Upper lobe of left lung (tissue), 6 donors: Measurements from ENCODE around the gene CGGBP1. TPM values are rescaled to one million over a fixed set of nuclear protein-coding genes. Genes with fewer than 3 reads are reported as not detected.

Experiments
- ATAC-seq, 2 donors: fragments of 200-7000 bp; cut with Tn5 transposase; one replicate each; pipeline ENCODE4 v1.9.1; 2022; ENCODE audit warnings: mild to moderate bottlenecking in 2 of 2, moderate library complexity in 2 of 2; ENCODE audit not compliant: low FRiP score in 2 of 2
- DNase-seq, 2 donors: peaks; one replicate each; pipeline ENCODE4 v3.0.0-alpha.2; 2019 to 2020
- H3K27ac ChIP-seq, 4 donors: fragments of 200-600 bp; sonication (generic); one replicate each; pipeline ENCODE4 v1.5.1; 2016 to 2019
- H3K27me3 ChIP-seq, 4 donors: fragments of 200-600 bp; sonication (generic); one replicate each; pipeline ENCODE4 v1.5.1; 2017 to 2019
- H3K36me3 ChIP-seq, 4 donors: fragments of 200-600 bp; sonication (generic); one replicate each; pipeline ENCODE4 v1.5.1; 2016 to 2019
- H3K4me1 ChIP-seq, 4 donors: fragments of 200-600 bp; sonication (generic); one replicate each; pipeline ENCODE4 v1.5.1; 2018 to 2019
- H3K4me3 ChIP-seq, 4 donors: fragments of 200-600 bp; sonication (generic); one replicate each; pipeline ENCODE4 v1.5.1; 2017 to 2019; ENCODE audit warnings: mild to moderate bottlenecking in 2 of 4, moderate library complexity in 1 of 4
- H3K9me3 ChIP-seq, 4 donors: fragments of 200-600 bp; sonication (generic); one replicate each; pipeline ENCODE4 v1.5.1; 2018 to 2019
- CTCF ChIP-seq, 6 experiments: fragments of 450-650 bp in 4 of 6; fragments of 200-600 bp in 2 of 6; sonication (generic) in 2 of 6; IDR thresholded peaks; one replicate each; pipeline ENCODE4 v1.5.1; 2016 to 2019; ENCODE audit warnings: antibody characterized with exemption in 6 of 6
- EP300 ChIP-seq, 4 donors: sonication (generic); formaldehyde crosslinking; IDR thresholded peaks; one replicate each; pipeline ENCODE4 v1.5.1; 2017; ENCODE audit warnings: antibody characterized with exemption in 4 of 4, control low read depth in 2 of 4
- POLR2A ChIP-seq, 4 donors: fragments of 450-650 bp; IDR thresholded peaks; one replicate each; pipeline ENCODE4 v1.5.1; 2016 to 2017; ENCODE audit warnings: antibody characterized with exemption in 4 of 4, mild to moderate bottlenecking in 2 of 4
- POLR2AphosphoS5 ChIP-seq, 2 donors: sonication (generic); formaldehyde crosslinking; IDR thresholded peaks; one replicate each; pipeline ENCODE4 v1.5.1; 2017; ENCODE audit warnings: antibody characterized with exemption in 2 of 2
- WGBS, 2 donors: methylation state at CpG; one replicate each; pipeline ENCODE4 v1.1.5; 2017 to 2018; 5-methylcytosine and 5-hydroxymethylcytosine counted together
- total RNA-seq, 6 donors: library from RNA; depleted of rRNA in 4 of 6; stranded (reverse); fragments of >200 nt in 4 of 6; gene quantifications; one replicate each; pipeline versions ENCODE4 v1.1.0 to v1.2.1, GENCODE V29; 2016 to 2021
- donor health status: DM: no; HTN: no; CAD: no; lungs with moderate emphysema.
- donor health status: DM: no; HTN: yes; CAD: no; lungs with severe emphysema.

Gene CGGBP1
- total RNA-seq, 6 donors from 2014 or later, result 41.7 to 114 (median 60.8) TPM

DNA sequence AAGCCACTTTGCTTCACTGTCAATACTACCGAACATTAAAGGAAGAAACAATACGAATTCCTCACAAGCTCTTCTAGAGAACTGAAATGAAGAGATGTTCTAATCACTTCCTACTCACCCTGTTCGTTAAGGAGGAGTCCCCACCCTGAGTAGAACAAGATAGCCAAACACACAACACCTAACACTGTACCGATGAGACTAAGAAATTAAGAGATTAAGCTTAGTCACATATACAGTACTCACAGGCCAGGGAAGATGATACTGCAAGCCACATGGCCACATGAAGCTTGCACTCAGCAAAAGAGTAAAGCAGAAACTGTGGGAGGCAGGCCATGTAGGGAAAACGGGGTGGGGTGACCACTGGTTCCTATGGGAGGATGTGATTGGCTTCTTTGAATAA lies 48.0 kb downstream of the CGGBP1 start:
- H3K4me3 ChIP-seq, result no peak overlapping the region
- H3K4me1 ChIP-seq, result no peaks in the 10 kb centered on the region
- ATAC-seq (no peak), DNase-seq (no peak)
- TF ChIP-seq POLR2A (IDR thresholded peaks at IDR 0.05), result no peak
- no peak for TF ChIP-seq POLR2AphosphoS5 (IDR thresholded peaks at IDR 0.05)
- no peak for TF ChIP-seq CTCF (IDR thresholded peaks at IDR 0.05)
- H3K27me3 ChIP-seq, result no peaks in the 10 kb centered on the region
- no peaks in the 10 kb centered on the region for H3K36me3 ChIP-seq
- H3K9me3 ChIP-seq, result no peaks in the 10 kb centered on the region
- WGBS, 2 donors, result 81 to 87% methylated on average over 5 of the region's 5 CpGs
- H3K27ac ChIP-seq, result no peak overlapping the region

DNA sequence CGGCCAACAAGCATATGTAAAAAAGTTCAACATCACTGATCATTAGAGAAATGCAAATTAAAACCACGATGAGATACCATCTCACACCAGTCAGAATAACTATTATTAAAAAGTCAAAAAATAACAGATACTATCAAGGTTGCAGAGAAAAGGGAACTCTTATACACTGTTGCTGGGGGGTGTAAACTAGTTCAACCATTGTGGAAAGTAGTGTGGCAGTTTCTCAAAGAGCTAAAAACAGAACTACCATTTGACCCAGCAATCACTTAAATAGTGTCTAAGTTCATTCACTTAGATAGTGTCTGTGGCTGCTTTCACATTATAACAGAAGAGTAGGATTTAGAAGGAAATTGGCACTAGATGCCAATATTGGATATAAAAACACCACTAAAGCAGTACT lies 49.7 kb downstream of the CGGBP1 start:
- no peak for DNase-seq
- no peaks in the 10 kb centered on the region for H3K36me3 ChIP-seq
- H3K4me1 ChIP-seq, result no peaks in the 10 kb centered on the region
- no peak for ATAC-seq
- WGBS, 2 donors, result 84 to 96% methylated on average over 2 of the region's 2 CpGs
- no peaks in the 10 kb centered on the region for H3K27me3 ChIP-seq
- no peak overlapping the region for H3K27ac ChIP-seq
- no peak for TF ChIP-seq POLR2A (IDR thresholded peaks at IDR 0.05)
- no peak for TF ChIP-seq POLR2AphosphoS5 (IDR thresholded peaks at IDR 0.05)
- TF ChIP-seq CTCF (IDR thresholded peaks at IDR 0.05), result no peak
- no peak for TF ChIP-seq EP300 (IDR thresholded peaks at IDR 0.05)
- no peaks in the 10 kb centered on the region for H3K9me3 ChIP-seq
- H3K4me3 ChIP-seq, result no peak overlapping the region

DNA sequence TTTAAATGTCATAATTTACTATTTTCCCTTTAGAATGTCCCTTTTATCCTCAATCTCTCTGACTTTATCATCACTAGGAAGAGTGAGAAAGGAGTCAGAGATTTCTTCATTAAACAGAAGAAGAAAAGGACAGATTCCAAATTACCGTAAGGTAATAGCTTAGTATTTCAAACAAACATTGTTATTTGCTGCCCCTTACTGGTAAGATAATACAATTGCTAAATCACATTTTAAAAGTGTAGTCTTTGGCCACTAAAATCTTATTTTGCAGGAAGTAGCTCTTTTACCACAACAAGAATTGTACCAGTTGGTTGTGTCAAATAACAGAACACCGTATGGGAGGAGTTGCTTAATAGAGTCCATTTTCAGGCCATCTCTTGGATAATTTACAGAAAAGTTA lies 53.7 kb downstream of the CGGBP1 start:
- Histone ChIP-seq H3K4me3 (no peak overlapping the region), H3K36me3 (no peaks in the 10 kb centered on the region), H3K27ac (no peak overlapping the region), H3K27me3 (no peaks in the 10 kb centered on the region), H3K9me3 (no peaks in the 10 kb centered on the region), H3K4me1 (peaks cover 0 to 6% (median 0%) of the 10 kb centered on the region in 4 donors)
- 20 to 29% methylated on average over 2 of the region's 2 CpGs for WGBS, 2 donors
- TF ChIP-seq POLR2AphosphoS5 (IDR thresholded peaks at IDR 0.05) (no peak), CTCF (IDR thresholded peaks at IDR 0.05) (peak in 2 of 6 experiments; percentile 35), EP300 (IDR thresholded peaks at IDR 0.05) (no peak), POLR2A (IDR thresholded peaks at IDR 0.05) (no peak)
- DNase-seq, result no peak
- peak in 1 of 2 donors; percentile 60 for ATAC-seq

- WGBS, 2 donors, result 45 to 46% methylated on average over 6 of the region's 6 CpGs
- ATAC-seq, result peak in 1 of 2 donors; percentile 70
Observed at GRCh38 chr3:88003115-88003755, 55.6 kb downstream of the CGGBP1 start.

More at GRCh38 chr3:88003115-88003755, 55.6 kb downstream of the CGGBP1 start:
- Histone ChIP-seq H3K4me1 (peaks cover 0 to 6% (median 0%) of the 10 kb centered on the region in 4 donors), H3K27ac (no peak overlapping the region), H3K36me3 (no peaks in the 10 kb centered on the region), H3K9me3 (no peaks in the 10 kb centered on the region), H3K27me3 (no peaks in the 10 kb centered on the region), H3K4me3 (no peak overlapping the region)
- DNase-seq, result no peak
- TF ChIP-seq POLR2A (IDR thresholded peaks at IDR 0.05) (no peak), EP300 (IDR thresholded peaks at IDR 0.05) (no peak), POLR2AphosphoS5 (IDR thresholded peaks at IDR 0.05) (no peak), CTCF (IDR thresholded peaks at IDR 0.05) (peak; percentile 44 to 70 (median 61))
